ENCODE data around the gene TEX50. TPM values are rescaled to one million over a fixed set of nuclear protein-coding genes. Genes with fewer than 3 reads are reported as not detected.
"Not testable (repeated sequence)": the region's sequence is repeated elsewhere in the genome, so short reads cannot be mapped to it uniquely, and the experiment has no call there.

The TEX50 gene
- total RNA-seq, 2 donors from 2014 or later: not detected

DNA sequence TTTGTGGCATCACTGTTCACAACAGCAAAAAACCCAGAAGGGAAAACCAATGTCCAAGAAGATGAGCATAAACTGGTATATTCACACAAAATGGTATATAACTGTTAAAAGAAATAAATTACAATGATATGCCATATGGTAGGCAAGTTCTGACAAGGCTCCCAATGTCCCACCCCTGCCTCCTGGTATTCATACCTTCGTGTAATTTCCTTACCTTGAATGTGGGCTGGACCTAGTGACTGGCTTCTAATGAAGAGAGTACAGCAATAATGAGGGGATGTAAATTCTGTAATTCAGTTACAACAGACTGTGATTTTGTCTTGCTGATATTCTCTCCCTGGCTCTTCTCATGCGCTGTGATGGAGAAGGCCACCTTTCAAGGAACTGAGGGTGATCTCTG lies 25.2 kb downstream of the TEX50 start:
- intact Hi-C loops (cut with DNase I): no loop called here
- no peak for DNase-seq (ENCODE audit: low spot score)

DNA sequence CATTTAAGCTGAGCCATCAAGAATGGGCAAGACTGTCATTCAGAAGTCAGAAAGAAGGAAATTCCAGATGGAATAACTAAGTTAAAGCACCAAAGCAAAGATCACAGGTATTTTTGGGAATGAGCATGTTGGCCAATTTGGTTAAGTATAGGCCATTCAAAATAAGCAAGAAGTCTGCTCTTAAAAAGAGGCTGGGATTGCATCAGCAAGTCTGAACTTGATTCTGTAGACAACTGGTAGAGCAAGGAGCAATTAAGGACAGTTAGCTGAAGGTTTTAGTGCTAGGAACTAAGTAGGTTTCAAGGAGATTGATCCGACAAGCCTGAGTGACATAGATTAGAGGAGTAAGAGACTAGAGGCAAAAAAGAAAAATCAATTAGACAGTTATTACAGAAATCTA lies 26.1 kb downstream of the TEX50 start:
- no peak for DNase-seq (ENCODE audit: low spot score)
- intact Hi-C loops (cut with DNase I): no loop called here

DNA sequence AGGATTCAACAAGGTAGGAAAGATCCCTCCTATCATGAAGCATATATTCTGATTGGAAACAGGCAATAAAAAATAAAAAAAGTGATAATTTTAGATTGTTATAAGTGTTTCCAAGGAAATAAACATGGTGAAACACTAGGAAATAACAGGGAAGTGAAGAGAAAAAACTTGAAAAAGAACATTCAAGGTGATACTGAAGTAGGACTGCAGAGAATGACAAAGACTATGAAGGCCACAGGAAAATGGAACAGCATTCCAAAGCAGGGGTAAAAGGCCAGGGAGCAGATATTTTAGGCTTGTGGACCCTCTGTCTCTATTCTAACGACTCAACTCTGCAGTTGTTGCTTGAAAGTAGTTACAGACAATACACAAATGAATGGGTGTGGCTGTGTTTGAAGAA lies 26.6 kb downstream of the TEX50 start:
- intact Hi-C loops (cut with DNase I): no loop called here
- DNase-seq (ENCODE audit: low spot score): no peak

DNA sequence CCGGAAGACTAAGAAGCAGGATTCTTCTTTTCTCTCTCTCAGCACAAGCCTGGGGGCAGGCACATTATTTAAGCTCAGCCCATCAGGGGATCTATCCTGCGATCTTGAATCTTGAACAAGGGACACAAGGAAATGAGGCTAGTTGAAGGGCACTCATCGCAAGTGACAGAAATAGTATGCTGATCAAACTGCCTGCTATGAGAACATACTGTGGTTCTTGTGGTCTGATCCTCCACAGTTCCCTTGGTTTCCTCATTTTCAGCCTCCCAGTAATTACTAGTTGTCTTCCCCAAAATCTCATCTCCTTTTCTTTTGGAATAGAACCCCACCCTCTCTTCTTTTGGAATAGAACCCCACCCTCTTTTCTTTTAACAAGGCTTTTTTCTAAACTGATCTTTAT lies 28.0 kb downstream of the TEX50 start:
- intact Hi-C loops (cut with DNase I): no loop called here
- DNase-seq (ENCODE audit: low spot score): no peak

DNA sequence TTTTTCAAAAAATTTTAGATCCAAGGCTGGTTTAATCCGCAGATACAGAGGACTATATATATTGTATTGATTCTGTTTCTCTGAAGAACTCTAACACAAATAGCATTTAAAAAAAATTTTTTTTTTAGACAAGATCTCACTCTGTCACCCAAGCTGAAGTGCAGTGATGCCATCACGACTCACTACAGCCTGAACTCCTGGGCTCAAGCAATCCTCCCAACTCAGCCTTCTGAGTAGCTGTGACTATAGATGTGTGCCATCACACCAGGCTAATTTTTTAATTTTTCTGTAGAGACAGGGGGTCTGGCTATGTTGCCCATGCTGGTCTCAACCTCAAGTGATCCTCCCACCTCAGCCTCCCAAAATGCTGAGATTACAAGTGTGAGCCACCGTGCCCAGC lies 31.5 kb downstream of the TEX50 start:
- DNase-seq (ENCODE audit: low spot score): no peak
- intact Hi-C loops (cut with DNase I): no loop called here

DNA sequence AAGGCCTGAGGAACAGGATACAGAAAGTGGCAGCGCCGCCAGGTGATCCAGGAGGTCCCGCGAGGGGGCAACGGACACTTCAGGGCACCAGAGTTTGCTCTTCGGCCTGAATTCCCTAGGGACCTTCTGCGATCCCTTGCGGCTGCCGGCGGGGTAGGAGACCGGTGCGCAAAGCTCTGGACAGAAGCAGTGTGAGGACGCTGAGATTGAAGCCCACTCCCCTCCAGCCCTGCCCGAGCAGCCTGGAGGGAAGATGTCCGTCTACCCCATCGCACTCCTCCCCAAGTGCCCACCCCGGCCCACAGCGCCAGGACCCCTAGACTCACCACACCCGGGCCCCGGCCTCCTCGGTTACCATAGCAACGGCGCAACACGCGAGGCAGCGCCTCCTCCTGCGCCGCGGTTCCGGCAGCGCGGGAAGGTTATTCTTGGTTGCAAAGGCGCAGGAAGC lies 34.4 kb downstream of the TEX50 start, which contains the start of gene ANKRD45:
ANKRD45 (minus strand) TSS at position 361 of the 451 bp plus-strand sequence. CDS start 10,433 bp downstream, outside the sequence.
- intact Hi-C loops (cut with DNase I): no loop called here
- DNase-seq (ENCODE audit: low spot score): no peak

DNA sequence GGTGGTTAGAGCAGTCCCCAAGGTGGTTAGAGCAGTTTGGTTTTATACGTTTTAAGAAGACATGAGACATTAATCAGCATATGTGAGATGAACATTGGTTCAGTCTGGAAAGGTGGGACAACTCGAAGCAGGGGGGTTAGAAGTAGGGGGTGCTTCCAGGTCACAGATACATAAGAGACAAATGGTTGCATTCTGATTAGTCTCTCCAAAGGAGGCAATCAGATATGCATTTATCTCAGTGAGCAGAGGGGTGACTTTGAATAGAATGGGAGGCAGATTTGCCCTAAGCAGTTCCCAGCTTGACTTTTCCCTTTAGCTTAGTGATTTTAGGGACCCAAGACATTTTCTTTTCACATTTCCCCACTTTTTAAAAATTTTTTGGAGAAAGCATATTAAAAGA lies 39.4 kb downstream of the TEX50 start:
- DNase-seq (ENCODE audit: low spot score); intact Hi-C loops (cut with DNase I): not testable (repeated sequence)

DNA sequence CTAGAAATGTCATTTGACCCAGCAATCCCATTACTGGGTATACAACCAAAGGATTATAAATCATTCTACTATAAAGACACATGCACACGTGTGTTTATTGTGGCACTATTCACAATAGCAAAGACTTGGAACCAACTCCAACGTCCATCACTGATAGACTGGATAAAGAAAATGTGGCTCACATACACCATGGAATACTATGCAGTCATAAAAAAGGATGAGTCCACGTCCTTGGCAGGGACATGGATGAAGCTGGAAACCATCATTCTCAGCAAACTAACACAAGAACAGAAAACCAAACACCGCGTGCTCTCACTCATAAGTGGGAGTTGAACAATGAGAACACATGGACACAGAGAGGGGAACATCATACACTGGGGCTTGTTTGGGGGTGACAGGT lies 45.0 kb downstream of the TEX50 start:
- DNase-seq (ENCODE audit: low spot score); intact Hi-C loops (cut with DNase I): not testable (repeated sequence)

DNA sequence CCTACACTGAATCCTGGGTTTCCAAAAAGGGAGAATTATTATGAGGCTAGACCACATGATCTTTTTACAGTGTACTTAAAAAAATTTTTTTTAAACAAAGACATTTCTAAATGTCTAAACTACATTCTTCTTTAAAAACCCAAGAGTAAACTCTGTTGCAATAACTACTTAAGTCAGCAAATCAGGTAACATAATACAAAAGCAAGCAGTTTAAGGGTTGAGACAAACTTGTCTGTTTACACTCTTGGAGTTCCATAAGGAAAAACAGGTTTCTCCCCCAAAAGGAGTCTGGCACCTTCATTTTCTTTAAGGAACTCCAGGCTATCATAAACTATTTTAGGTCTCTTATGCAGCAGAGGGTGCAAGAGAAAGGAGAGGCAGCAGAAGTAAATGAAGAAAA lies 47.0 kb downstream of the TEX50 start:
- intact Hi-C loops (cut with DNase I): no loop called here
- DNase-seq (ENCODE audit: low spot score): no peak

DNA sequence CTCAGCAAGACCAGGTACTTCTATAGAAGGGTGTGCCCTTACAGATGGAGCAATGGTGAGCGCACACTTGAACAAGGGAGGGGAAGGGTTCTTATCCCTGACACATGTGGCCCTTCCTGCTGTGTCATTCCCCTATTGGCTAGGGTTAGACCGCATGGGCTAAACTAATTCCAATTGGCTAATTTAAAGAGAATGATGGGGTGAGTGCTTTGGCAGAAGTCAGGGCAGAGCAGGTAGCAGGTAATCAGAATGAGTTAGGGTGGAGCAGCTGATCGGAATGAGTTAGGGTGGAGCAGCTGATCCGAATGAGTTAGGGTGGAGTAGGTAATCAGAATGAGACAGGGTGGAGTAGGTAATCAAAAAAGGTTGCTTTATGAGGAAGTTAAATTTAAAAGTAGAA lies 48.7 kb downstream of the TEX50 start:
- DNase-seq (ENCODE audit: low spot score); intact Hi-C loops (cut with DNase I): not testable (repeated sequence)

DNA sequence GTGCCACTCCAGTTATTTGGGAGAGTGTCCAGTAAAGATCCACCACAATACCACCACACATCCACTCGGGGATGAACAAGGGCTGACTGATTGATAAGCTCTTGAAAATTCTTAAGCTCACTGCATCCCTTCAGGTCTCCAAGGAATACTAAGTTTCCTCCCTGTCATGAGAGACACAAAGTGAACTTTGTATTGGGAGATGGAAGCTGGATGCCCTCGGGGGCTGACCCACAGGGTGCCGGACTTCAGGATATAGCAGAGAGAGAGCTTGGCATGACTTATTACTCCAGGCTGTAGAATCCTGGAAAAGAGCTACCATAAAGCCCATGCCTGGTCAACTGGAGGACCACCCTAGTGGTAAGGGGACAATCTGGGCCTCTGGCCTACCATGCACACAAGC lies 50.0 kb downstream of the TEX50 start:
- intact Hi-C loops (cut with DNase I); DNase-seq (ENCODE audit: low spot score): not testable (repeated sequence)

Other genes starting within 250 kb of the TEX50 start
- gene PRDX6, start 158.0 kb upstream of the TEX50 start, total RNA-seq: 100 to 1,000 TPM; 168 to 186 TPM
- gene SLC9C2, start 32.3 kb upstream of the TEX50 start, total RNA-seq: not detected
- under 1 TPM; 0.14 to 0.42 TPM for gene ANKRD45, start 34.5 kb downstream of the TEX50 start, total RNA-seq
- 10 to 100 TPM; 25.8 to 27.2 TPM for gene KLHL20, start 79.6 kb downstream of the TEX50 start, total RNA-seq
- 1 to 10 TPM; 8.7 to 8.8 TPM for gene DARS2, start 189.3 kb downstream of the TEX50 start, total RNA-seq
- 1 to 10 TPM; 5.4 to 8.4 TPM for gene CENPL, start 189.5 kb downstream of the TEX50 start, total RNA-seq
- gene GAS5, start 232.7 kb downstream of the TEX50 start, total RNA-seq: 100 to 1,000 TPM; 185 to 193 TPM
- gene ZBTB37, start 233.0 kb downstream of the TEX50 start, total RNA-seq: 10 to 100 TPM; 12.0 to 15.0 TPM

Data from posterior vena cava (tissue), 2 donors.